Keratinocyte (primary cell): ENCODE measurements around the gene SLC29A1. TPM values are rescaled to one million over a fixed set of nuclear protein-coding genes. Genes with fewer than 3 reads are reported as not detected.
A peak's percentile ranks its signal among the peaks of the same experiment; 100 is the strongest.

Experiments
- DNase-seq: peaks from one replicate; pipeline ENCODE4 v3.0.0-alpha.2; 2011; ENCODE audit warnings: low read depth, missing footprints, low spot score
- FAIRE-seq: peaks from 2 replicates; lab custom pipeline; 2011; peaks lifted over from hg19 to GRCh38; lab: Jason Lieb, UNC
- H2AFZ ChIP-seq: 2 replicates; pipeline ENCODE4 v1.6.0; 2012; ENCODE audit warnings: low read length, control low read depth, inconsistent platforms; ENCODE audit not compliant: control insufficient read depth
- H3K27ac ChIP-seq: 2 replicates; pipeline ENCODE4 v1.5.1; 2011; ENCODE audit warnings: low read length; ENCODE audit not compliant: control insufficient read depth, insufficient read depth
- H3K27me3 ChIP-seq: 3 replicates; pipeline ENCODE4 v1.6.0; 2011; ENCODE audit warnings: low read length; ENCODE audit not compliant: control insufficient read depth, insufficient read depth; ENCODE audit errors: extremely low read depth
- H3K36me3 ChIP-seq, 2 experiments: 2 replicates in 1 of 2; 3 replicates in 1 of 2; pipeline ENCODE4 v1.5.1; 2011; ENCODE audit warnings: low read length in 2 of 2, mild to moderate bottlenecking in 1 of 2; ENCODE audit not compliant: control insufficient read depth in 2 of 2, insufficient read depth in 2 of 2; ENCODE audit errors: extremely low read depth in 1 of 2
- H3K4me1 ChIP-seq: 3 replicates; pipeline ENCODE4 v1.5.1; 2011; ENCODE audit warnings: low read length; ENCODE audit not compliant: control insufficient read depth, insufficient read depth; ENCODE audit errors: extremely low read depth
- H3K4me2 ChIP-seq: 3 replicates; pipeline ENCODE4 v1.6.0; 2011; ENCODE audit warnings: low read depth, low read length; ENCODE audit not compliant: control insufficient read depth, insufficient read depth; ENCODE audit errors: extremely low read depth
- H3K4me3 ChIP-seq, 3 experiments: fragments of 200-600 bp in 1 of 3; sonication (generic) in 1 of 3; 2 replicates in 2 of 3; 3 replicates in 1 of 3; pipeline ENCODE4 v1.5.1; 2011 to 2016; ENCODE audit warnings: low read length in 3 of 3, mild to moderate bottlenecking in 3 of 3, control low read depth in 2 of 3, inconsistent platforms in 1 of 3, low read depth in 1 of 3, mixed read lengths in 1 of 3, mixed run types in 1 of 3, moderate library complexity in 1 of 3; ENCODE audit not compliant: control insufficient read depth in 2 of 3, insufficient read depth in 2 of 3; ENCODE audit errors: extremely low read depth in 1 of 3
- H3K79me2 ChIP-seq: 2 replicates; pipeline ENCODE4 v1.6.0; 2012; ENCODE audit warnings: low read length; ENCODE audit not compliant: control insufficient read depth, insufficient read depth
- H3K9ac ChIP-seq: 3 replicates; pipeline ENCODE4 v1.6.0; 2011; ENCODE audit warnings: low read length; ENCODE audit not compliant: control insufficient read depth, insufficient read depth; ENCODE audit errors: extremely low read depth
- H3K9me1 ChIP-seq: 3 replicates; pipeline ENCODE4 v1.6.0; 2011; ENCODE audit warnings: low read length; ENCODE audit not compliant: control insufficient read depth, insufficient read depth; ENCODE audit errors: extremely low read depth
- H3K9me3 ChIP-seq: 2 replicates; pipeline ENCODE4 v1.5.1; 2012; ENCODE audit warnings: low read depth, low read length; ENCODE audit not compliant: control insufficient read depth
- H4K20me1 ChIP-seq: 3 replicates; pipeline ENCODE4 v1.6.0; 2011; ENCODE audit warnings: low read length; ENCODE audit not compliant: control insufficient read depth, insufficient read depth; ENCODE audit errors: extremely low read depth
- CTCF ChIP-seq, 3 experiments: IDR thresholded peaks in 1 of 3; conservative IDR thresholded peaks in 1 of 3; optimal IDR thresholded peaks in 1 of 3; 2 replicates in 2 of 3; 3 replicates in 1 of 3; pipeline versions ENCODE3 to v1.5.1; 2011; ENCODE audit warnings: low read length in 3 of 3, mild to moderate bottlenecking in 3 of 3, moderate library complexity in 2 of 3, control low read depth in 1 of 3, inconsistent platforms in 1 of 3; ENCODE audit not compliant: insufficient read depth in 2 of 3; ENCODE audit errors: extremely low read depth in 1 of 3
- EZH2 ChIP-seq: IDR thresholded peaks from one replicate; pipeline ENCODE4 v1.6.1; 2012; ENCODE audit warnings: inconsistent platforms, mild to moderate bottlenecking, low read length, moderate library complexity
- dilution Hi-C: fragments of 300-500 bp; cut with MboI; formaldehyde crosslinking; loops from one replicate; pipeline ENCODE4 v1.7.0; 2020; ENCODE audit warnings: low sequenced_read_pairs; ENCODE audit not compliant: extremely low pct_ligation_motif_present
- polyA plus RNA-seq, 5 experiments: library from polyadenylated mRNA; depleted of rRNA in 3 of 5; stranded (reverse) in 3 of 5; stranded (forward) in 1 of 5; unstranded in 1 of 5; fragments of >200 nt; gene quantifications; 1 replicate in 1 of 5; 2 replicates in 3 of 5; 3 replicates in 1 of 5; pipeline versions ENCODE4 v1.2.1 to v1.2.3, GENCODE V29; 2011 to 2012; ENCODE audit warnings: missing spikeins in 2 of 5, low read depth in 1 of 5, low replicate concordance in 1 of 5

The SLC29A1 gene
- polyA plus RNA-seq, 1 donor (not counting 4 experiments of a cell fraction or from before 2014, with no cell fraction given) = 51.0 TPM

GRCh38 chr6:44237813-44238433 is 14.5 kb downstream of the SLC29A1 start:
- dilution Hi-C loops = no loop called here
- TF ChIP-seq EZH2 = no peak
- peak; percentile 86 to 97 (median 92) for TF ChIP-seq CTCF (optimal IDR thresholded peaks at IDR 0.05 in 1 of 3, IDR thresholded peaks at IDR 0.05 in 1 of 3, conservative IDR thresholded peaks at IDR 0.05 in 1 of 3; ENCODE audit: extremely low read depth in 1 of 3, insufficient read depth in 2 of 3, low read length in 3 of 3)
- no peaks in the 10 kb centered on the region for H4K20me1 ChIP-seq
- H3K27me3 ChIP-seq = no peaks in the 10 kb centered on the region
- no peak for DNase-seq
- H3K36me3 ChIP-seq = peaks cover 0 to 3% of the 10 kb centered on the region in 2 experiments
- H3K9ac ChIP-seq = peak overlapping the region; percentile 76
- peak overlapping the region; percentile 83 for H3K27ac ChIP-seq
- no peaks in the 10 kb centered on the region for H3K79me2 ChIP-seq
- peak overlapping the region; percentile 62 for H2AFZ ChIP-seq
- peaks cover 3% of the 10 kb centered on the region for H3K9me1 ChIP-seq
- H3K4me3 ChIP-seq = peak overlapping the region; percentile 44 to 69 (median 69)
- H3K4me2 ChIP-seq = peak overlapping the region; percentile 85
- no peaks in the 10 kb centered on the region for H3K9me3 ChIP-seq
- FAIRE-seq = no peak
- H3K4me1 ChIP-seq = peaks cover 40% of the 10 kb centered on the region

GRCh38 chr6:44238687-44239350 is 15.4 kb downstream of the SLC29A1 start:
- dilution Hi-C loops = no loop called here
- H3K4me3 ChIP-seq = no peak overlapping the region
- FAIRE-seq = peak; percentile 55
- H3K27me3 ChIP-seq = no peaks in the 10 kb centered on the region
- H3K9ac ChIP-seq = peak overlapping the region; percentile 39
- peak overlapping the region; percentile 48 for H3K27ac ChIP-seq
- H3K9me3 ChIP-seq = no peaks in the 10 kb centered on the region
- no peaks in the 10 kb centered on the region for H3K79me2 ChIP-seq
- peak overlapping the region; percentile 3 for H3K4me2 ChIP-seq
- H2AFZ ChIP-seq = no peak overlapping the region
- peaks cover 40% of the 10 kb centered on the region for H3K4me1 ChIP-seq
- no peaks in the 10 kb centered on the region for H4K20me1 ChIP-seq
- H3K9me1 ChIP-seq = peaks cover 3% of the 10 kb centered on the region
- no peak for DNase-seq
- no peaks in the 10 kb centered on the region for H3K36me3 ChIP-seq
- TF ChIP-seq CTCF (optimal IDR thresholded peaks at IDR 0.05 in 1 of 3, IDR thresholded peaks at IDR 0.05 in 1 of 3, conservative IDR thresholded peaks at IDR 0.05 in 1 of 3; ENCODE audit: extremely low read depth in 1 of 3, insufficient read depth in 2 of 3, low read length in 3 of 3) = no peak
- TF ChIP-seq EZH2 = no peak
